ENCODE measurements around the gene KLHL21.

- TF ChIP-seq GATA3 (IDR thresholded peaks at IDR 0.05; ENCODE audit: low read depth, low read length) = no peak
- TF ChIP-seq GATA2 (IDR thresholded peaks at IDR 0.05; ENCODE audit: low read depth, low read length) = no peak
Observed at GRCh38 chr1:6574818-6575217, 27.9 kb downstream of the KLHL21 start.
